Measurements from ENCODE around the gene MACC1.
"Not testable (repeated sequence)": the region's sequence is repeated elsewhere in the genome, so short reads cannot be mapped to it uniquely, and the experiment has no call there.

MACC1 gene

GRCh38 chr7:20206104-20206896, 10.9 kb downstream of the MACC1 start:
- FAIRE-seq = no peak

- no peak for FAIRE-seq
Measured at GRCh38 chr7:20203316-20203715, 13.9 kb downstream of the MACC1 start.

- FAIRE-seq = no peak
Measured at GRCh38 chr7:20201380-20201779, 15.8 kb downstream of the MACC1 start.

GRCh38 chr7:20200971-20201370, 16.2 kb downstream of the MACC1 start:
- FAIRE-seq = no peak

GRCh38 chr7:20200361-20200760, 16.8 kb downstream of the MACC1 start:
- no peak for FAIRE-seq

GRCh38 chr7:20199015-20199737, 18.0 kb downstream of the MACC1 start:
- peak; percentile 41 for FAIRE-seq

- FAIRE-seq = no peak
Measured at GRCh38 chr7:20198260-20198659, 18.9 kb downstream of the MACC1 start.

- FAIRE-seq = no peak
Measured at GRCh38 chr7:20197837-20198236, 19.3 kb downstream of the MACC1 start.

- peak; percentile 24 for FAIRE-seq
Measured at GRCh38 chr7:20197125-20197748, 19.9 kb downstream of the MACC1 start.

GRCh38 chr7:20194343-20194995, 22.7 kb downstream of the MACC1 start:
- FAIRE-seq = no peak

GRCh38 chr7:20193873-20194272, 23.3 kb downstream of the MACC1 start:
- no peak for FAIRE-seq

GRCh38 chr7:20193242-20193777, 23.9 kb downstream of the MACC1 start:
- peak; percentile 70 for FAIRE-seq

GRCh38 chr7:20191391-20191869, 25.8 kb downstream of the MACC1 start:
- FAIRE-seq = no peak

- peak; percentile 45 for FAIRE-seq
Measured at GRCh38 chr7:20190560-20191390, 26.4 kb downstream of the MACC1 start.

- no peak for FAIRE-seq
Measured at GRCh38 chr7:20189852-20190251, 27.3 kb downstream of the MACC1 start.

GRCh38 chr7:20188567-20188966, 28.6 kb downstream of the MACC1 start:
- FAIRE-seq = no peak

- not testable (repeated sequence) for FAIRE-seq
Measured at GRCh38 chr7:20187850-20188249, 29.3 kb downstream of the MACC1 start.

GRCh38 chr7:20185988-20186387, 31.2 kb downstream of the MACC1 start:
- no peak for FAIRE-seq

GRCh38 chr7:20183086-20183485, 34.1 kb downstream of the MACC1 start:
- FAIRE-seq = no peak

GRCh38 chr7:20176578-20177242, 40.5 kb downstream of the MACC1 start:
- FAIRE-seq = no peak

- no peak for FAIRE-seq
Measured at GRCh38 chr7:20173828-20174227, 43.4 kb downstream of the MACC1 start.

All from islet of Langerhans (tissue), 1 donor.